NCI-H1694 (cell line): Measurements from ENCODE around the gene ZNF595.
A peak's percentile ranks its signal among the peaks of the same experiment; 100 is the strongest.
"Not testable (repeated sequence)": the region's sequence is repeated elsewhere in the genome, so short reads cannot be mapped to it uniquely, and the experiment has no call there.

ENCODE experiments used
- DNase-seq: peaks from one replicate; lab custom pipeline; 2025; lab: John Stamatoyannopoulos, UW

Gene ZNF595

GRCh38 chr4:86559-87324, 33.6 kb downstream of the ZNF595 start:
- DNase-seq: not testable (repeated sequence)

GRCh38 chr4:98386-98785, 45.3 kb downstream of the ZNF595 start:
- DNase-seq: no peak

GRCh38 chr4:99863-100262, 46.7 kb downstream of the ZNF595 start:
- no peak for DNase-seq

GRCh38 chr4:107083-107443, 53.9 kb downstream of the ZNF595 start:
- DNase-seq: no peak

- DNase-seq: no peak
Measured at GRCh38 chr4:107444-108429, 54.6 kb downstream of the ZNF595 start.

GRCh38 chr4:112771-113170, 59.6 kb downstream of the ZNF595 start:
- no peak for DNase-seq

GRCh38 chr4:113732-114131, 60.6 kb downstream of the ZNF595 start:
- DNase-seq: no peak

- no peak for DNase-seq
Measured at GRCh38 chr4:114149-114548, 61.0 kb downstream of the ZNF595 start.

- no peak for DNase-seq
Measured at GRCh38 chr4:116499-116898, 63.4 kb downstream of the ZNF595 start.

GRCh38 chr4:120616-121015, 67.5 kb downstream of the ZNF595 start:
- DNase-seq: no peak

GRCh38 chr4:121408-122084, 68.4 kb downstream of the ZNF595 start:
- no peak for DNase-seq

- not testable (repeated sequence) for DNase-seq
Measured at GRCh38 chr4:123922-124274, 70.8 kb downstream of the ZNF595 start.

- DNase-seq: peak; percentile 77
Measured at GRCh38 chr4:124275-125081, 71.4 kb downstream of the ZNF595 start, which contains the start of gene ZNF718. ZNF718 (plus strand) TSS chr4:124501; CDS start chr4:124671, 170 bp downstream.

- no peak for DNase-seq
Measured at GRCh38 chr4:125091-125771, 72.1 kb downstream of the ZNF595 start.

- no peak for DNase-seq
Measured at GRCh38 chr4:125833-126232, 72.7 kb downstream of the ZNF595 start.

- DNase-seq: no peak
Measured at GRCh38 chr4:132483-132882, 79.4 kb downstream of the ZNF595 start.
